Islet precursor cell (in vitro differentiated cells): Measurements from ENCODE around the gene NR2F1-AS1.
"Not testable (repeated sequence)": the region's sequence is repeated elsewhere in the genome, so short reads cannot be mapped to it uniquely, and the experiment has no call there.

ENCODE experiments used
- DNase-seq: peaks from one replicate; pipeline ENCODE4 v3.0.0-alpha.2; 2018

NR2F1-AS1 gene

GRCh38 chr5:93575461-93576414 is 5.3 kb downstream of the NR2F1-AS1 start:
- no peak for DNase-seq

DNA sequence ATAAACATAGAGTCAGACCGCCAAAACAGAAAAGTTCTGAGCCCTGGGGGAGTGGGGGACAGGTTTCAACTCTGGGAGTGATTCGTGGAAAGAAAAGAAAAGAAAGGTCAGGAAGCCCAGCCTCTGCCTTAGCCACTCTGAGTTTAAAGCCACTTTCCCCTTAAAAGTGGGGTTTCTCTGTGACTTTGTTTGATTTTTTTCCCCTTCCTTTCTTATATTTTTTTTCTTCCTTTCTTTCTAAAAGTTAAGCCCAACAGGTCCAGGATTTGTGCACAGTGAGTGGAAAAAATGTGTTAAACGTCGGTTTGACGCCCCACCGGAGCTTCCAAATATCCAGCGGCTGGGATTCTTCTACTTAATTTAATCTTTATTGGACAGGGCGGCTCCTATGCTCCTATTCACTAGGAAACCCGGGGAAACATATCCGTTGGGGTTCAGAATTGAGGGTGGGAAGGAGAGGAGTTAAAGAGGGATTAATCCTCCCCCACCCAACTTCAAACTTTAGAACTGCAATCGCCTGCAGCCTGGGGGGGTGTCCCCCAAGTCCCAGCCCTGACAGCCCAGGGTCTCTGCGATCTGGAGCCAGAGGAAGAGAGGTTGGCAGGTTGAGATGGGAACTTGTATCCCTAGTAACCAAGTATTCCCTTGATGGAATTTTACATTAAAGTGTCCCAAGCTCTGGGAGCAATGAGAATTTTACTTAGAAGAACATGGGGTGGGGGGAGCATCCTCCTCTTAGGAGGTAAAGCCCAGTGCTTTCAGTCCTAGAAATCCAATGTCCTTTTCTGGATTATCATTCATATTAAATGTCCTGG is 6.3 kb downstream of the NR2F1-AS1 start:
- no peak for DNase-seq

DNA sequence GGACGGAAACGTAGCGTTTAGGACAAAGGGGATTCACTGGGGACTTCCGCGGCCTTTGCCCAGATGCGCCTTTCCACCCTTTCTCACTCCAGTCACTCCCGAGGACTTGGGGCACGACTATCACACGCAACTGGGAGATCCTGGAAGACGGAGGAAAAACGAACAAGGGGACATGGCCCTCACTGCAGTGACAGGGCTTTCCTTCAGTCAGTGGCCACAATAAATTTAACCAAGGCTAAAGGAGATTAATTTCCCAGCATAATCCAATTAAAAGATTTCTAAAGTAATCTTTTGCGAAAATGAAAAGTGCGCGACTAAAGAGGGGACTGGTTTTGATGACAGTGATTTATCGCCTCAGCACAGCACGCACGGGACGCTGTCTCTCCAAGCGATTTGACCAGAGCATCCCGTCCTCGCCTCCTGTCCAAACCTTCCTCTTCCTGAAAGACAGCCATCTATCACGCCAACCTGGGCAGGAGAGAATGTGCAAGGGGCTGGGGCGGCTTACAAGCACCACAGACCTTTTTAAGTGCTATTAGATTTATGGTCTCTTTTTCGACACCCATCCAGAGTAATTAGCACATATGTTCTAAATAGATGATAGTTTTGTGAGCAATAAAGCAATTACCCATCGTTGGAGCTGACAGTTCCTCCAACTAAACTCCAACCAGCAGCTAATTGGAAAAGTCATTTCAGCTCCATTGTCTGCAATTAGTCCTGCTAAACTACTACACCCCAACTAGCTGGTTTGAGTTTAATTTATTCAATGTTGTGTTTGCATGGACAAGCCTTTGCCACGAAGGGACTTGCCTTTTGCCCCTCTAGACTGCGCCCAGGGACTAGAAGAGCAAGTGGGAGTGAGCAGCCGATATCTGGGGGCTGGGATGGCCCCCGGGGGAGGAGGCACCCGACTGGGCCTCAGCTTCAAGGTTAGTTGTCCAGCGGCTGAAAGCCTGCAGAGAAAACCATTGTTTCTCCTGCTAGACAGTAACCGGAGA is 7.4 kb downstream of the NR2F1-AS1 start:
- no peak for DNase-seq

DNA sequence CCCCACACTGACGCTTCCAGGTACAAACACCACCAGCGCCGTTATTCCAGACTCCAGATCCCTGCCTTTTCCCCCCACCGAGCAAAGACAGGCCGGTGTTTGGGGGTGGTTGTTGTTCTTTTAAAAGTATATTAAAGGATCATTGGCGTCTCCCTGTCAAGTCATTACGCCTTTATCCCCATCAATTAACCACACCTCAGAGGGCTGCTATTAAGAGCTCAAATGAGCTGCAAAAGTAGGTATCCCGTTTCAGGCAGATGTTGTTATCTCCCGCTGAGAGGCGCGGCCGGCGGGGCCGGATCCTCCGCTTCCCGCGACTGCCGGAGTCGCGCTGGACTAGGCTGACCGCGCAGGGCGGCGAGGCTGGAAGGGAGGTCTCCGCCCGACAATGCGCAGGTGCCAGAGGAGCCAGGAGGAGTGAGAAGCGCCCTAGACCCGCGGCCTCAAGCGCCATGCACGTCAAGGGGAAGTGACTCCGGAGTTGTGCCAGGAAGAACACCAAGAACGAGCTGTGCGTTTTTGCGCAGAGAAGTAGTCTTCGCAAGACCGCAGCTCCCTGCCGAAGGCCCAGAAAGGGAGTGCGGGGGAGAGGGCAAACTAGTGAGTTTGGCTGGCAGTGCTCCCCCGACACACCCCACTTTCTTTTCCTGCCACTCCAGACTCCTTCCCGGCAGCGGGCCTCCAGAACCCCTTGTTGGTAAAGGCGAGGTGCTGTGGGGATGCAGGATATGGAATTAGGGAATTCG is 8.2 kb downstream of the NR2F1-AS1 start:
- peak; percentile 66 for DNase-seq

- no peak for DNase-seq
Measured at GRCh38 chr5:93572101-93572607, 8.9 kb downstream of the NR2F1-AS1 start.

DNA sequence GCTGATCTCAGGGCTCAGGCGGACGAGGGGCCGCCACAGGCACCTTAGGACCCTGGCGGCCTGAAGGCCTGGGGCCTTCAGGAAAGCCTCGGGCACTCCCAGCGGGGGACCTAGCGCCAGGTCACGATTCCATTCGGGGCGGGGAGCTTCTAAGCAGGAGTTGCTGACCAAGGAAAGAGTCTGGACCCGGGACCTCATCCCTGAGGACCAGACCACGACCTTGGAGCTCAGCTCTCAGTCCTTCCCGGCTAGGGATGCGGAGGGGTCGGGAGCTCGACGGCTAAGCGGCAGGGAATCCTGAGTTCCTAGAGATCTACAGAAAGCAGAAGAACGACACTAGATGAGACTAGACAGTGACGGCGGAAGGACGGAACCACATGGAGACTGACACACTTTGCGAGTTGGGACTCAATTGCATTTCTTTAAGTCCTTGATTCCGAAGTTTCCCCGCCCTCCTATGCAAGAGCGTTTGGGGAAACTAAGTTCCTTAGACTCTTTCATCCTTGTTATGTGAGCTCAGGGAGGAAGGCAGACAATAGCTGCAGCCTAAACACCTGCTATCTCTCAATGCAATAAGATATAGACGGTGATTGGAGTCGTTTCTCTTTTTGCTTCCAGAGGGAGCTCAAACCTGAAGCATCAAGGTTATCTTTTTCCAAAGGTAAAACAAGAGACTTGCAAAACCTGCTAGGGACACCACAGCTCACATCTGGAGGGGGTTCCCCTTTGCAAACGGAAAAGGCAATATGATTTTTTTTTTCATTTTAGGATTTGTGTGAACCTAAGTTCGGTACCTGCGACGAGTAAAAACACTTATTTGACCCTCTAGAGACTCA is 9.7 kb downstream of the NR2F1-AS1 start:
- no peak for DNase-seq

- no peak for DNase-seq
Measured at GRCh38 chr5:93570294-93571113, 10.5 kb downstream of the NR2F1-AS1 start.

DNA sequence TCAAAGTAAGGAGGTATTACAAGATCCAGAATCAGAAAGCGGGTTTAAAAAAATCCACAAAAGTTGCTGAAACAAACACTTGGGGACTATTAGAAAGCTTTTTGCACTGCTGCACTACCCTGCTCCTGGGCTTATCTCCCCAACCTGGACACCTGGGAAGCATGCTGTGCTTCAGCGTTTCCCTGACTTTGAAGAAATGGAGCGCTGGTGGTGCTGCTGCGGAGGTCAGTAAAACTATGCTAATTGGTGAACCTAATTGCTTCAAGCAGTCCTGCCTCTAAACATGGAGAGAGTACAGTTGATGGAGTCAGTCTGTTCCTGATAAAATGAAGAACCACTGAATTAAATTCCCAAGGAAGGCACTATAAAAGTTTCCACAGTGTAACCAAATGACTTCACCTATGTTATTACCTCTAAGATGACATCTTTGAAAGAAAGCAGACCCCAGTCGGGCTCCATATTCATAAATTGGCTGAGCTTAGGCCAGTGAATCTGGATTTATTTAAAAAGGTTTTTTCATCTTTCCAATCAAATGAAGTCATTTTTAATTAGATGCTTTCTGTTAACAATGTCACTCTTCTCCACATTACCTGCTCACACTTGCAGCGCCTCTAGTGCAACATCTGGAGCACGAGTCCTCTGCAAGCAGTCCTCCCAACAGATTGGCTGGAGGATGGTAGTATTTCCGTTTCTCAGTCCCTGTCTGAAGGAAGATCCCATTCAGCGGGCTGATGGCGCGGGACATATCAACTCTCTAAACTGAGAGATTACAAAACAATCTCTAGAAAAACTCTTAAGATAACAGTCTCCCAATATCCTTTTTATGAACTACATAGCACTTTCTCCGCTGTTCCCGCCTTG is 11.5 kb downstream of the NR2F1-AS1 start:
- DNase-seq = peak; percentile 71

- DNase-seq = no peak
Measured at GRCh38 chr5:93567424-93567823, 13.6 kb downstream of the NR2F1-AS1 start.

GRCh38 chr5:93566091-93566490 is 14.9 kb downstream of the NR2F1-AS1 start:
- no peak for DNase-seq

GRCh38 chr5:93557021-93557604 is 23.9 kb downstream of the NR2F1-AS1 start:
- no peak for DNase-seq

DNA sequence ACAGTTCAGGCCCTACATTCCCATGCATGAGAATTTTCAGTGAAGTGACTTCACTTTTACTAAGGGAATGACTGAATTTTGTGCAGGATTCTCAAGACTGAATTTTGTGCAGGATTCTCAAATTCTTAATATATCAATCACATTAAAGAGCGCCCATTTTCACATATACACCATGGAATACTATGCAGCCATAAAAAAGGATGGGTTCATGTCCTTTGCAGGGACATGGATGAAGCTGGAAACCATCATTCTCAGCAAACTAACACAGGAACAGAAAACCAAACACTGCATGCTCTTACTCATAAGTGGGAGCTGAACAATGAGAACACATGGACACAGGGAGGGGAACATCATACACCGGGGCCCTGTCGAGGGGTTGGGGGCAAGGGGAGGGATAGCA is 31.4 kb downstream of the NR2F1-AS1 start:
- not testable (repeated sequence) for DNase-seq

DNA sequence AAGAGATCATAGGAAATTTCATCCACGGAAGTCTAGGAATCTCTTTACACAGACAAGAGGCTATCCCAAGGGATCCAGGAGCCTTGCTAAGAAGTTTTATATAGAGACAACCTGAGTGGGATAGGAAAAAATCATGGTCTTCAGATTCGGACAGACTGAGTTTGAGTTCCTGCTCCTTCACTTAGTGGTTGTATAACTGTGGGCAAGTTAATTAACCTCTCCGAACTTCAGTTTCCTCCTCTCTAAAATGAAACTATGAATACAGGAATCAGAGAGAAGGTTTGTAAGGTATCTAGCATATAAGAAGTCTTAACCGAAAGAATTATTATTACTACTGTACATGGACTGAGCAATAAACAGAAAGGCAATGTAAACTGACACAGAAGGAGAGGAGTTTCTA is 35.1 kb downstream of the NR2F1-AS1 start:
- DNase-seq = no peak

DNA sequence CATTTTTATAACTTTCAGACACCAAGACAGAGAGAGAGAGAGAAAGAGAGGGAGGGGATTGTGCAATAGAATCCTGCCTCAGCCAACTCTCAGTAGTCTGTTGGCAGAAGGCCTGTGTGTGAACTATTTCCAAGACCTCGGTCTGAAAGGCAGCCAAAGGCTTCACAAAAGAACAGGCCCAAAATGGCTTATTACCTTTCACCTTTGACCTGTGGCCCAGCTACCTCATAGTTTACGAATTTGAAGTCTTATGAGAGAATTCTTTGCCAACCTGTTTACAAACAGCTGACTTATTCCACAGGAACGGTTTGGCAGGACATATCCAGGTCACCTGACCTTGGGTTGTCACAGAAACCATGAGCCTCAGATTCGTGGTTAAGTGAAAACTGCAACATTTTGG is 48.6 kb downstream of the NR2F1-AS1 start:
- no peak for DNase-seq

DNA sequence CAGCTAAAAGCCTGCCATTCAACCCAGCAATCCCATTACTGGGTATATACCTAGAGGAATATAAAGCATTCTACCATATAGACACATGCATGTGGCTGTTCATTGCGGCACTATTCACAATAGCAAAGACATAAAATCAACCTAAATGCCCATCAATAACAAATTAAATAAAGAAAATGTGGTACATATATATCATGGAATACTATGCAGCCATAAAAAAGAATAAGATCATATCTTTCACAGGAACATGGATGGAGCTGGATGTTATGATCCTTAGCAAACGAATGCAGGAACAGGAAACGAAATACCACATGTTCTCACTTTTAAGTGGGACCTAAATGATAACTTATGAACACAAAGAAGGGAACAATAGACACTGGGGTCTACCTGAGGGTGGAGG is 59.2 kb downstream of the NR2F1-AS1 start:
- DNase-seq = not testable (repeated sequence)

GRCh38 chr5:93519740-93520139 is 61.3 kb downstream of the NR2F1-AS1 start:
- no peak for DNase-seq

DNA sequence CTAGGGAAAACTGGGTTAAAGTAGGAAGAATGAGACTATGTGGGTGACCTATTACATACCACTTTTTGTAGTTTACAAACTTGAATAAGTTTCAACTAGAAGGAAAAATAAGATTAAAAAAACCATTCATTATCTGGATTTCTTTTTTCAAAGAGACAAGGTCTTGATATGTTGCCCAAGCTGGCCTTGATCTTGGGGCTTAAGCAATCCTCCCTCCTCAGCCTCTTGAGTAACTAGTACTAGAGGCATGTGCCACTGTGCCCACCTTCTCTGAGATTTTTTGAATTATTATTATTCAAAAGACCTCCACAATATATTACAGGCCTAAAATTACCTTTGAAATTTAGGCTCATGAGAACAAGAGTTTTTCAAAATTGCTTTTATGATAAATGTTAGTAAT is 63.2 kb downstream of the NR2F1-AS1 start:
- no peak for DNase-seq

GRCh38 chr5:93513298-93513697 is 67.7 kb downstream of the NR2F1-AS1 start:
- DNase-seq = no peak
